Thyroid gland (tissue), 4 donors: ENCODE data around the gene ESPN.

Experiments
- POLR2A ChIP-seq, 2 donors: fragments of 450-650 bp; IDR thresholded peaks; one replicate each; pipeline ENCODE4 v1.6.1; 2017; ENCODE audit warnings: antibody characterized with exemption in 2 of 2, mild to moderate bottlenecking in 2 of 2, moderate library complexity in 1 of 2
- TF ChIP-seq, protein P1 (sequence below), 6 experiments: fragments of 200-600 bp in 3 of 6; fragments of 450-650 bp in 3 of 6; sonication (generic) in 3 of 6; IDR thresholded peaks; one replicate each; pipeline ENCODE4 v1.5.1; 2016 to 2019; ENCODE audit warnings: antibody characterized with exemption in 6 of 6, mild to moderate bottlenecking in 2 of 6, inconsistent platforms in 1 of 6, moderate library complexity in 1 of 6

- TF ChIP-seq, protein P1, sequence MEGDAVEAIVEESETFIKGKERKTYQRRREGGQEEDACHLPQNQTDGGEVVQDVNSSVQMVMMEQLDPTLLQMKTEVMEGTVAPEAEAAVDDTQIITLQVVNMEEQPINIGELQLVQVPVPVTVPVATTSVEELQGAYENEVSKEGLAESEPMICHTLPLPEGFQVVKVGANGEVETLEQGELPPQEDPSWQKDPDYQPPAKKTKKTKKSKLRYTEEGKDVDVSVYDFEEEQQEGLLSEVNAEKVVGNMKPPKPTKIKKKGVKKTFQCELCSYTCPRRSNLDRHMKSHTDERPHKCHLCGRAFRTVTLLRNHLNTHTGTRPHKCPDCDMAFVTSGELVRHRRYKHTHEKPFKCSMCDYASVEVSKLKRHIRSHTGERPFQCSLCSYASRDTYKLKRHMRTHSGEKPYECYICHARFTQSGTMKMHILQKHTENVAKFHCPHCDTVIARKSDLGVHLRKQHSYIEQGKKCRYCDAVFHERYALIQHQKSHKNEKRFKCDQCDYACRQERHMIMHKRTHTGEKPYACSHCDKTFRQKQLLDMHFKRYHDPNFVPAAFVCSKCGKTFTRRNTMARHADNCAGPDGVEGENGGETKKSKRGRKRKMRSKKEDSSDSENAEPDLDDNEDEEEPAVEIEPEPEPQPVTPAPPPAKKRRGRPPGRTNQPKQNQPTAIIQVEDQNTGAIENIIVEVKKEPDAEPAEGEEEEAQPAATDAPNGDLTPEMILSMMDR (IDR thresholded peaks at IDR 0.05), result no peak
- TF ChIP-seq POLR2A (IDR thresholded peaks at IDR 0.05), result no peak
These were observed 4.0 kb upstream of the ESPN start for GRCh38 chr1:6420454-6421042.
